G401 (cell line): ENCODE data around the gene TBL1X. TPM values are rescaled to one million over a fixed set of nuclear protein-coding genes. Genes with fewer than 3 reads are reported as not detected.
"Not testable (repeated sequence)": the region's sequence is repeated elsewhere in the genome, so short reads cannot be mapped to it uniquely, and the experiment has no call there.

ENCODE experiments used
- DNase-seq: peaks from one replicate; pipeline ENCODE4 v3.0.0-alpha.2; 2015; ENCODE audit warnings: low spot score
- in situ Hi-C: cut with HindIII; loops from 2 replicates; pipeline ENCODE4 v1.10.0; 2016; ENCODE audit warnings: low sequenced_read_pairs, mixed read lengths
- total RNA-seq: library from RNA; depleted of rRNA; stranded (reverse); fragments of >200 nt; shearing (Covaris generic); gene quantifications from 2 replicates; pipeline ENCODE4 v1.2.3, GENCODE V29; 2014; rRNA removed

The TBL1X gene
- total RNA-seq: 7.1 and 7.6 TPM in 2 replicates

DNA sequence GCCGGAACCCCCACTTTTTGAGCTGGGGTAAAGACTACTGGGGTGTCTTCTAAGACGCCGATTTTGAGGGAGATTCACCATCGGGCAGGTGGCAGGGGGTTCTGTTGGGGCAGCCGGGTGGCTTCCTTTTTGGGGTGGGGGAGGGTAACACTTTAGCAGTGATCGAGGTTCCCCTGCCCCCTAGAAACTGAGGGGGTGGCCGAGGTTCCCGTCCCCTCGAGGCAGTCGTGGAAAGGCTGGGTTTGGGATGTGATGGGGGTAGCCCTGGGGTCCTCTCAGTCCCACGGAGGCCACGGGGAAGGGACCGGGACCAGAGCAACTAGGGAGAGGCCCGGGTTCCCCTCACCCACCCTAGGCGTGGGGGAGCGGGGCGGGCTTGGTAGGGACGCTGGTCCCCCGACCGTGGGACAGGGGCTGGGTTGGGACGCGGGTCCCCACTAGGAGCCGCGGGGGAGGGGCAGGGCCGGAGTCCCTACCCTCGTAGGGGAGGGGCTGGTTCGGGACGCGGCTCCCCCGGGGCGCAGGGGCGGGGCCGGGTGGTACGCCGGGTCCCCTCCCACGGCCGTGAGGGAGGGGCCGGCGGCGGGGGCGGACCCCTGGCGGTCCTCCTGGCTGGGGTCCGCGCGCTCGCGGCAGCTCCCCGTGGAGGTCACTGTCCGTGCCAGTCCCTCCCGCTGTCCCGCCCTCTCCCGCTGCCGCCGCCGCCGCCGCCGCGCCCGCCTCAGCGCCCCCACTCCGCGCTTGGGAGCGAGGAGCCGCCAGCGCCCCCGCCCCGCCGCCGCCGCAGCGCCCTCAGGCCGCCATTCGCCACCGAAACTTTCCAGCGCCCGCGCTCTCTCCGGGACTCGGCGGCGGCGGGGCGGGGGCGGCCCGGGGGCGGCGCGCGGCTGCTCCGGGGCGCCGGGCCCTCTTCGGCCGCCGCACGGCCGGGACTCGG, at the start of gene TBL1X:
Gene TBL1X, plus strand, starts transcription at position 624 of the 937 bp plus-strand sequence. CDS start 188,529 bp downstream, outside the sequence.
- DNase-seq: peak; percentile 3
- in situ Hi-C loops: no loop called here

DNA sequence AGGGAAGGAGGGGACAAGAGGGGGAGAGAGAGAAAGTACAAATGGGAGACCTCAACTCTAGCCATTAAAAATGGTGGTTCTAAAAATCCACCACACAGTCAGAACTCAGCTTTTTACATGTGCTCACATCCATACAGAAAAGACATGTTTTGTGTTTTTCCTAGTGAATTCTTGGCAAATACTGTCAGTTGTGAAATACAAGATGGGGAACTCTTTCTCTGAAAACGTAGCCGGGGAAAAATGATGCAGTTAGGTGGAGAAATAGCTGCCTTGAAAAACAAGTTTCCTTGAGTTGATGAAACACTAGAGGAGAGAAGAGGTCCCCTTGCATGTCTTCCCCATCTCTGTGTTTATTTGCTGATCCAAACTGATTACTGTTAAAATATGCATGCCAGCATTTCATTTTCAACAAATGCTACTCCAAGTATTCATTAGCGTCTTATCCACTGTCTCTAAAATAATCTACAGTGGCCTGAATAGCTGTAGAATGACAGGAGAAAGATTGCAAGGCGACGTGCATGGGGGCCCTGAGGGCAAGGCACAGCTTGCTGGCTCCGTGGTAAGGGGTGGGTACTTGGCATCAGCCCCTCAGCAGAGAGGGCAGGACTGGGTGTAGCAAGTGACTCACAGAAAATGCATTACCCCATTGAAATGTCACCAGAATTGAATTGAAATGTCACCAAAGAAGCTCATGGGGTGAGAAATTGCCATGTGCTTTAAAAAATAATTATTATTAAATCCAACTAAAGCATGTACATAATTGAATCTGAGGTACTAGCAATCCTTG, 48.1 kb upstream of the TBL1X start:
- in situ Hi-C loops: no loop called here
- no peak for DNase-seq

DNA sequence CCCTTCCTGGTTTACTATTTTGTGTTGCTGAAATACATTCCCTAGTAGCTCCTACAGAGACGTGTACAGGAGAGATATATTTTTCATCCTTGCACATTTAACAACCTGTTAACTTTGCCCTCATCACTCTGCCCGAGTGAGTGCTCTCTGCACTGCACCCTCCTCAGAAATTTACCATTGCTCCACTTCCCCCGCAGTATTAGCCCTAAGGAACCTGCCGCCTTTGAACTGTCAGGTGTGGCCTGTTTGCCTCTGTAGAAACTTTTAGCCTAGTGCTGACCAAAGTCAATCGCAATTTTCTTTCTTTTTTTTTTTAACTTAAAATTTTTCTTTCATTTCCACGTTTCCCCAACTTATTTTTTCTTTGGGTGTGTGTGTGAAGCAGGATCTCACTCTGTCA, 46.6 kb upstream of the TBL1X start:
- in situ Hi-C loops: no loop called here

GRCh38 chrX:9420275-9421265, 44.3 kb upstream of the TBL1X start:
- no peak for DNase-seq
- in situ Hi-C loops: no loop called here

More for the DNA sequence above, 46.6 kb upstream of the TBL1X start:
- no peak for DNase-seq

DNA sequence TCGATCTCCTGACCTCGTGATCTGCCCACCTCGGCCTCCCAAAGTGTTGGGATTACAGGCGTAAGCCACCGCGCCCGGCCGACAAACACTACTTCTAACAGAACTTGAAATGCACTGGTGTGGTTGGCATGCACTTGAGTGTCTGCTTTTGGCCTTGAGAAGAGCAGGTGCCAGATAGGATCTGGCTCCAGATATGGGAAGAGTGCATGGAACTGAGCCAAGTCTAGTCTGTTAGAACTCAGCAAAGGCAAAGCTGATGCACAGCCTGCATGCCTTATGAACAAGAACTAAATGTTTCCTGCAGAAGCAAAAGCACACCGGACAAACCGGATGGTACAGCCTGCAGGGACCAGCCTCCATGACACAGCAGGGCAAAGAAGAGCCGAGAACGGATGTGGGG, 35.1 kb upstream of the TBL1X start:
- peak; percentile 85 for DNase-seq
- in situ Hi-C loops: no loop called here

GRCh38 chrX:9430346-9430921, 34.4 kb upstream of the TBL1X start:
- DNase-seq: no peak
- in situ Hi-C loops: no loop called here

- in situ Hi-C loops: no loop called here
Measured at GRCh38 chrX:9431281-9431680, 33.6 kb upstream of the TBL1X start.

DNA sequence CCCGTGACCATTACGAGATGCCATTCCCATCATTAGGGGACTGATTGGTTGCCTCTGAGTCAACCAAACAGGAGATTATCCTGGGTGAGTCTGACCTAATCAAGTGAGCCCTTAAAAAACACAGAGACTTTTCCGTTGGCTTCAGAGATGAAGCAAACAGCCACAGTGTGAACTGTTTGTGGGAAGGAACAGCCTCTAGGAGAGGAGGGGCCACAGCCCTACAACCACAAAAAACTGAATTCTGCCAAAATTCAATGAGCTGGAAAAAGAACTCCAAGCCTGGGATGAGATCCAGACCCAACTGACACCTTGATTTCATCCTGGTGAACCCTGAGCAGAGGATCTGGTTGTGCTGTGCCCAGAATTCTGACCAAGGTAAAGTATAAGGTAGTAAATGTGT, 31.3 kb upstream of the TBL1X start:
- in situ Hi-C loops: no loop called here
- peak; percentile 54 for DNase-seq

More at GRCh38 chrX:9431281-9431680, 33.6 kb upstream of the TBL1X start:
- DNase-seq: no peak

GRCh38 chrX:9434051-9434550, 30.8 kb upstream of the TBL1X start:
- in situ Hi-C loops: no loop called here
- DNase-seq: no peak

GRCh38 chrX:9435086-9435485, 29.8 kb upstream of the TBL1X start:
- DNase-seq, in situ Hi-C loops: not testable (repeated sequence)

GRCh38 chrX:9436812-9437211, 28.0 kb upstream of the TBL1X start:
- no peak for DNase-seq
- in situ Hi-C loops: no loop called here

GRCh38 chrX:9438933-9439494, 25.8 kb upstream of the TBL1X start:
- in situ Hi-C loops: no loop called here
- DNase-seq: no peak

DNA sequence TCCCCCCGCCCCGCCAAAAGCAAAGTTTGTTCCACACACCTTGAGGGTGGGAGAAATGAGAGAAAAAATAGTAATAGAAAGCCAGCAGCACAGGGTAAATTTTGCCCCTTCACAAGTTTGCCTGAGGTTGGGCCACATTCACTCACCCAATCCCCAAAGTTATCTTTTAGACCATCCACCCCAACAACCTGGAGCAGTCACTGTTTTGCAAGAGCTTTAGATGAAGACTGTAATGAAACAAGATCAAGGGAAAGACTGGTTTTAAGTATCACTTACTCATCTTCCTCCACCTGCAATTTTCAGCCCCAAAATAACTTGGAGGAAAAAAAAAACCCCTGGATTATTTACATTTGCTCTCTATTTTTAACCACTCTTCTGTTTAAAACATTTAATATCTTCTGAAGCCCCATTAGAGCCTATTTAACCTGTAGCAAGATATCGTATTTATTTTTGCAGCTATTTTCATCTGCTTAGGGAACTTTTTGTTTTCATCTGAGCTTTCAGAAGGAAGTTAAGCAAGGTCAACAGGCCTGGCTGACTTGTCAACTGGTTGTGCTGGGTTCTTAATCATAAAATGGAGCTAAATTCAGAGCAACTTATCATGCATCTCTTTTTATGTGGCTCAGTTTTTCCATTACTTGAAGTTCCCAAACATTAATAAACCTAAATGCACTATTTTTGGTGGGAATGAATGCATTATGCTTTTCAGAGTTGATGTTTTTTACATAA, 24.6 kb upstream of the TBL1X start:
- no peak for DNase-seq
- in situ Hi-C loops: no loop called here

GRCh38 chrX:9442056-9442455, 22.8 kb upstream of the TBL1X start:
- no peak for DNase-seq
- in situ Hi-C loops: no loop called here

DNA sequence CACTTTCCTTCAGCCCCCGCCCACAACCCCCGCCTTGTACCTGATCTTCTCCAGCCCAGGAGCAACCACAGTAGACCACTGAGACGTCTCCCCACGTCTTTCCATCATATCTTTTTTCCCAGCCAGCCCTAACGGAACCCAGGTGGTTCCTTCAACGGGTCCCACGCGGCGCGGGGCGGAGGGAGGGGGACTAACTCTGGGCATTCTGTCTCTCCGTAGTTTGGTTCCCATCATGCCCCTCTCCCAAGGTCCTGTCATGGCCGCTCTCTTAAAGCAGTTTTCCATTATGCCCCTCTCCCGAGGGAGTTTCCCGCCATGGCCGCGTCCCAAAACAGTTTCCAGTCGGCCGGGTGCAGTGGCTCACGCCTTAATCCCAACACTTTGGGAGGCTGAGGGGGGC, 21.5 kb upstream of the TBL1X start:
- in situ Hi-C loops: no loop called here
- no peak for DNase-seq

DNA sequence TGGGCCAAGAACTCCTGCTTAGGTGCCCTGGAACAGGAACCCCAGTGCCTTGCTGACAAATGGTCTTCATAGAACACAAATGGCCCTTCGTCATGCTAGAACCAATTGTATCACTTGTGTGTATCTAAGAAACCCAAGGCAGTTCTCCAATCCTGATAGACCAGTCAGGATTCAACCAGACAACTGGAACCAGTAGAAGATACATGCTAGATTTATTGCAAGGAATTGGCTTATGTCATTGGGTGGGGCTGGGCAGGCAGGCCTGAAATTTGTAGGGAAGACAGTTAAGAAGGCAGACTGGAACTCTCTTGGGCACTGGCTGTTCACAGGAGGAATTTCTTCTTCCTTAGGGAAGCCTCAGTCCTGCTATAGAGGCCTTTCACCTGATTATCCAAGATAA, 17.0 kb upstream of the TBL1X start:
- no peak for DNase-seq
- in situ Hi-C loops: no loop called here

- in situ Hi-C loops: no loop called here
- no peak for DNase-seq
Measured at GRCh38 chrX:9456250-9457074, 8.4 kb upstream of the TBL1X start.
